ENCODE measurements around the gene TSSK3. TPM values are rescaled to one million over a fixed set of nuclear protein-coding genes. Genes with fewer than 3 reads are reported as not detected.

The TSSK3 gene
- polyA plus RNA-seq, 1 donor (not counting 4 experiments of a cell fraction or from before 2014, with no cell fraction given), result 0.14 TPM

GRCh38 chr1:32351399-32352238, 10.7 kb upstream of the TSSK3 start:
- H3K4me3 ChIP-seq (ENCODE audit: control insufficient read depth in 2 of 3, extremely low read depth in 1 of 3, insufficient read depth in 2 of 3, low read depth in 1 of 3, low read length in 3 of 3), result peak overlapping the region; percentile 41 to 76 (median 60)
- peaks cover 1% of the 10 kb centered on the region for H3K27me3 ChIP-seq (ENCODE audit: control insufficient read depth, extremely low read depth, insufficient read depth, low read length)
- no peak for FAIRE-seq
- no peaks in the 10 kb centered on the region for H4K20me1 ChIP-seq (ENCODE audit: control insufficient read depth, extremely low read depth, insufficient read depth, low read length)
- H3K4me1 ChIP-seq (ENCODE audit: control insufficient read depth, extremely low read depth, insufficient read depth, low read length), result peaks cover 21% of the 10 kb centered on the region
- peak overlapping the region; percentile 88 for H2AFZ ChIP-seq (ENCODE audit: control insufficient read depth, low read length)
- TF ChIP-seq CTCF (optimal IDR thresholded peaks at IDR 0.05 in 1 of 3, IDR thresholded peaks at IDR 0.05 in 1 of 3, conservative IDR thresholded peaks at IDR 0.05 in 1 of 3; ENCODE audit: extremely low read depth in 1 of 3, insufficient read depth in 2 of 3, low read length in 3 of 3), result peak in 1 of 3 experiments; percentile 6
- no peak for TF ChIP-seq EZH2 (IDR thresholded peaks at IDR 0.05; ENCODE audit: low read length)
- no peaks in the 10 kb centered on the region for H3K9me3 ChIP-seq (ENCODE audit: control insufficient read depth, low read depth, low read length)
- no peaks in the 10 kb centered on the region for H3K9me1 ChIP-seq (ENCODE audit: control insufficient read depth, extremely low read depth, insufficient read depth, low read length)
- peak overlapping the region; percentile 54 for H3K27ac ChIP-seq (ENCODE audit: control insufficient read depth, insufficient read depth, low read length)
- H3K36me3 ChIP-seq (ENCODE audit: control insufficient read depth in 2 of 2, extremely low read depth in 1 of 2, insufficient read depth in 2 of 2, low read length in 2 of 2), result peaks cover 0 to 4% of the 10 kb centered on the region in 2 experiments
- DNase-seq (ENCODE audit: low read depth, low spot score), result peak; percentile 65
- H3K79me2 ChIP-seq (ENCODE audit: control insufficient read depth, insufficient read depth, low read length), result no peaks in the 10 kb centered on the region
- peak overlapping the region; percentile 93 for H3K4me2 ChIP-seq (ENCODE audit: control insufficient read depth, extremely low read depth, insufficient read depth, low read depth, low read length)
- dilution Hi-C loops (cut with MboI; ENCODE audit: extremely low pct_ligation_motif_present, low sequenced_read_pairs), result no loop called here
- peak overlapping the region; percentile 84 for H3K9ac ChIP-seq (ENCODE audit: control insufficient read depth, extremely low read depth, insufficient read depth, low read length)

GRCh38 chr1:32352239-32352745, 10.0 kb upstream of the TSSK3 start:
- no peaks in the 10 kb centered on the region for H3K9me3 ChIP-seq (ENCODE audit: control insufficient read depth, low read depth, low read length)

More at GRCh38 chr1:32352239-32352745, 10.0 kb upstream of the TSSK3 start:
- DNase-seq (ENCODE audit: low read depth, low spot score), result no peak
- no peaks in the 10 kb centered on the region for H3K79me2 ChIP-seq (ENCODE audit: control insufficient read depth, insufficient read depth, low read length)
- FAIRE-seq, result no peak
- no peak overlapping the region for H3K27ac ChIP-seq (ENCODE audit: control insufficient read depth, insufficient read depth, low read length)
- H3K4me3 ChIP-seq (ENCODE audit: control insufficient read depth in 2 of 3, extremely low read depth in 1 of 3, insufficient read depth in 2 of 3, low read depth in 1 of 3, low read length in 3 of 3), result peak overlapping the region; percentile 41 to 76 (median 60)
- H3K27me3 ChIP-seq (ENCODE audit: control insufficient read depth, extremely low read depth, insufficient read depth, low read length), result no peaks in the 10 kb centered on the region
- H3K4me1 ChIP-seq (ENCODE audit: control insufficient read depth, extremely low read depth, insufficient read depth, low read length), result peaks cover 21% of the 10 kb centered on the region
- H3K4me2 ChIP-seq (ENCODE audit: control insufficient read depth, extremely low read depth, insufficient read depth, low read depth, low read length), result peak overlapping the region; percentile 93
- no peaks in the 10 kb centered on the region for H4K20me1 ChIP-seq (ENCODE audit: control insufficient read depth, extremely low read depth, insufficient read depth, low read length)
- peaks cover 0 to 4% of the 10 kb centered on the region in 2 experiments for H3K36me3 ChIP-seq (ENCODE audit: control insufficient read depth in 2 of 2, extremely low read depth in 1 of 2, insufficient read depth in 2 of 2, low read length in 2 of 2)
- TF ChIP-seq EZH2 (IDR thresholded peaks at IDR 0.05; ENCODE audit: low read length) (no peak), CTCF (optimal IDR thresholded peaks at IDR 0.05 in 1 of 3, IDR thresholded peaks at IDR 0.05 in 1 of 3, conservative IDR thresholded peaks at IDR 0.05 in 1 of 3; ENCODE audit: extremely low read depth in 1 of 3, insufficient read depth in 2 of 3, low read length in 3 of 3) (no peak)
- no peaks in the 10 kb centered on the region for H3K9me1 ChIP-seq (ENCODE audit: control insufficient read depth, extremely low read depth, insufficient read depth, low read length)
- H2AFZ ChIP-seq (ENCODE audit: control insufficient read depth, low read length), result peak overlapping the region; percentile 80
- peak overlapping the region; percentile 84 for H3K9ac ChIP-seq (ENCODE audit: control insufficient read depth, extremely low read depth, insufficient read depth, low read length)
- dilution Hi-C loops (cut with MboI; ENCODE audit: extremely low pct_ligation_motif_present, low sequenced_read_pairs), result no loop called here

Data from keratinocyte (primary cell).